ENCODE results near the gene C20orf204.

Gene C20orf204

DNA sequence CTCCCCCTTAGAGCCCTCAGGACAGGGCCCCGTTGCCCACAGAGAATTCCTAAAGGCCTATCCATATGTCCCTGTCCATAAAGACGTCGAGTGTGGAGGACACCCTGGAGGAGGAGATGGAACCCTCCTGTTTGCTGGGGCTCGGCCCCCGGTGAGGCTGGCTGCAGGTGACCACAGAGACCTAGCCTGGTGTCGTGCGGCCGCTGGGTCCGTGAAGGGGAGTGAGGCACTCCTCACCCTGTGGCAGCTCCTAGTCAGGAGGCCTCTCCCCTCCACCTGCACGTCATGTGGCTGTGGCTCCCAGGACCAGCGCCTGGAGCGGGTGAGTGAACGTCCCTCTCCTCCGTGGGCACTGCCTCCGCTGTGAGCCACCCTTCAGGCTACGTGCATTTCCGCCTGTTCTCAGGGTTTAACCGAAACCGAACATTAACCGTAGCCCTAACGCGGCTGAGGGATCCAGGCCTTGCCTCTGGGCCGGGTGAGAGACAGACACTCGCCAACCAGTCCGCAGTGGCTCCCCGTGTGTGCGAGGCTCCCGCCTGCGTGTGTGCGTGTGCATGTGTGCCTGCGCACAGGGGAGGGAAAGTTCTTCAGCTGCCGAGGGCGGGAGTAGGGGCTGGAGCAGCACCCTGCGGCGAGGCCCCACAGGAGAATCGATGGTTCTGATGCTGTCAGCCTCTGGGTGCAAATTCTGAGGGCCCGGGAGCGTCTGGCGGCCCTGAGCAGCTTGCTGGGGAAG, 21.1 kb downstream of the C20orf204 start:
- DNase-seq = no peak

DNA sequence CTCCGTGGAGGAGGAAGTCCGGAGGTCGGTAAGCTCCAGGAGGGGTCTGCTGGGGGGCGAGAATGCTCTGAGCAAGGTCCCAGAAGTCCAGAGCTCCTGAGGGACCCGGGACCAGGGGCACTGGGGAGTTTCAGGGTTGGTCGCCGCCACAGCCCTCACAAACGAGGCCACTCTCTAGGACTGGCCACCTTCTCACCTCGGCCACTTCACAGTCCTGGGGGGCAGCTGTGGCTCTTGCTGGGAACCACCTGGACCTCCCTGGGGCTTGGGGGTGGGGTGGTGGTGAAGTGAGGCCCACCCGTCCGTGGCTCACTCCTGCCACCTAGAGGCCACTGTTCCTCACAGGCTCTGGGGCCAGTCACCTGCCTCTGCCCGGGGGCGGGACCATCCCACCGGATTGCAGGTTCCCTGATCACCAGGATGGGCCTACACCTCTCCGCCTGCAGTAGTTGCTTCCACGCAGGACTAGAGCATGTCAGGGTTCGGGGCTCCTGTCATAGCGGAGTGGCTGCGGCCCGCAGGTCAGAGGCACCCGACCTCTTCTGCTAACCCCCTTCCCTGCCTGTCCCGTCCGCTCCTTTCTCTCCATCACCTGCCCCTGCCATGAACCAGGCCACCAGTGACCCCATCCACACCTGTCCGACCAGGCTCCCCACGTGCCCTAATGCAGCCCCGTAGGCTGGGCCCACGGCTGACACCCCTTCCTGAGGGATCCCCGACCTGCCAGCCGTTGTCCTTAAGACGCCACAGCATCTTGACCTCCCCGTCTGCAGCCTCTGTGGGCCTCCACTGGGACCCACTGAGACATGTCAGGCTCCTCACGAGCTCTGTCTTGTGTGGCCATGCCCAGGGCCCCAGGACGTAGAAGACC, 21.9 kb downstream of the C20orf204 start:
- no peak for DNase-seq

DNA sequence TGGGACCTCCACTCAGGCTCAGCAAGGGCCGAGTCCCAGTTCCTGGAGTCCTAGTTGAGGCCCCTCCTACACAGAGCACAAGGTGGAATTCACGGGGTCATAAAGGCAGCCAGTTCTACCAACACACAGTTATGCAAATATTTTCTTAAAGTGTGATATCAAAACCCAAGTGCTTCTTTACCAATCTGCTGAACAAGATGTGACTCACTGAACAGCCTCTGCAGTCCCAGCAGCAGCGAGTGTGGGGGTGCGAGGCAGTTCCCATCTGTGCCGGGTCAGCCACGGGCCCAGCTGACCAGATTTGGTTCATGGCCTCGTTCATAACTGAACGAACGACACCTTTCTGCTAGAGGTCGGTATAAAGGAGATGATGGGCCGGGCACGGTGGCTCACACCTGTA, 22.6 kb downstream of the C20orf204 start:
- no peak for DNase-seq

DNA sequence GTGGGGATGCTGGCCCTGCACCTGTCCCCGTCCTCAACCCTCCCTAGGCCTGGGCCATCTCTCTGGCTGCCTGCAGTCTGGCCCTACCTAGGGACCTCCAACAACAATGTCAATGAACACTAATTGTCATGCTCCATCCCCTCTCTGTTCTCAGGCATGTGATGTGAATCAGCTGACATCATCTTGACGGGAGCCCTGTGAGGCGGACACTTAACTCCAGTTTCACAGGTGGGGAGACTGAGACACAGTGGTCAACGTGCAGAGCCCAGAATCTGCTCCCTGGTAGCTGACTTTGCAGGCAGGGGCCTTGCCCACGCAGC, 26.3 kb downstream of the C20orf204 start:
- no peak for DNase-seq

DNA sequence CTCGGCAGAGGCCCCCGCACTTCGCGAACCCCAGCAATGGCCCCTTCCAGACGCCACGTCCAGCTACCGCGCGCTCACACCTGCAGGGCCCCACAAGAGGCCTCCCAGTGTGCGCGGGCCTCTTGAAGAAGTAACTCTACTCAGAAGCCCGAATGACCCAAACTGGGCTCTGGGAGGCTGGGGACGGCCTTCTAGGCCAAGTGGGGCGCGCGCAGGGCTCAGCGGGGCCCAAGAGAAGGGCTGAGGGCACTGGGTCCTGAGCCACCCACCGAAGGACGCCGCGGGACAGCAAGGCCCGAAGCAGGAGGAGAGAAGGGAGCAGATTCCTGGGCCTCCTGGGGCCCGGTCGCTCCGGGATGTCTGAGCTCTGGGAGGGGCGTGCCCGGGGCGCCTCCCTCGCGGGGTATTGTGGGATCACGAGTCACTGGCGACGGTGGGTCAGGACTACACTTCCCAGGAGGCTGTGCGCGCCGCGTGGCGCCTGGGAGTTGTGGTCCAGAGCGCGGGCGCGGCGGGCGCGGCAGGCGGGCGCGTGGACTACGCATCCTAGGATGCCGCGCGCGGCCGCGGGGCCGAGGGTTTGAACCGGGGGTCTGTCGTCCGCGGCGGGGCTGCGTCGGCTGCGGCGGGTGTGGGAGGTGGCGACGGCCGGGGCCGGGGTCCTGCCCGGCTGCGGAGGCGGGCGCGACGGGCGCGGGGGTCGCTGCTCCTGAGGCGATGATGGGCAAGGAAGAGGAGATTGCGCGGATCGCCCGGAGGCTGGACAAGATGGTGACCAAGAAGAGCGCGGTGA, 26.8 kb downstream of the C20orf204 start, which contains the start of gene TCEA2:
TCEA2 (plus strand) TSS at position 603 of the 793 bp plus-strand sequence; CDS start at position 718, 115 bp downstream.
- DNase-seq = peak; percentile 80

DNA sequence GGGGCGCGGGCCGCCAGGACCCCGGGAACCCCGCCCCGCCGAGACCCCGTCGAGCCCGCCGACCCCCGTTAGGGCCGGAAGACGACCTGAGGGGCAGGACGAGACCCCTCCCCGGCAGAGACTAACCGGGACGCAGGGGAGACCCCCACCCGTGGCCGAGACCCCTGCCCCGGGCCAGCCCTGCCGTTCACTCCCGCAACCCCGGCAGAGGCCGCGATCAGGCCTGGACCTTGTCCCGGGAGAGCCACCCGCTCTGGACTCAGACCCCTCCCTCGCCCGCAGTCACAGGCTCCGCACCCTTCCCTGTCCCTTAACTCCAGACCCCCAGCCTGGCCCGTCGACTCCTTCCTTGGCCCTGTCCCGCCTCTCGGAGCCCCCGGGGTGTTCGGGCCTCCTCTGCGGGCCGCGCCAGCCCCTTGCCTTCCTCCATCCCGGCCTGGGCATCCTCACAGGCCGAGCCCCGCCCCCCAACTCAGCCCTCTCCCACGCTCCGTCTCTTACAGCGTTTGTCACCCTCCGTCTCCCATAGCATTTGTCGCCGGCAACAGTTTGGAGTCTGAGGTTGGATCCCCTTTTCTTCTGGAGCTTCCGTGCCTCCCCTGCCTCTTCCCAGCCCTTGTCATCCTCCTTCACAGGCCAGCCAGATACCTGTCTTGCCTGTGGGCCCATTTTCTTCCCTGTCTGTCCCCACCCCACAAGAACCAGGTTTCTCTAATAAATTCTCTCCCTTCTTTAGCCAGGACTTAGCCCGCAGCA, 27.6 kb downstream of the C20orf204 start:
- DNase-seq = no peak

DNA sequence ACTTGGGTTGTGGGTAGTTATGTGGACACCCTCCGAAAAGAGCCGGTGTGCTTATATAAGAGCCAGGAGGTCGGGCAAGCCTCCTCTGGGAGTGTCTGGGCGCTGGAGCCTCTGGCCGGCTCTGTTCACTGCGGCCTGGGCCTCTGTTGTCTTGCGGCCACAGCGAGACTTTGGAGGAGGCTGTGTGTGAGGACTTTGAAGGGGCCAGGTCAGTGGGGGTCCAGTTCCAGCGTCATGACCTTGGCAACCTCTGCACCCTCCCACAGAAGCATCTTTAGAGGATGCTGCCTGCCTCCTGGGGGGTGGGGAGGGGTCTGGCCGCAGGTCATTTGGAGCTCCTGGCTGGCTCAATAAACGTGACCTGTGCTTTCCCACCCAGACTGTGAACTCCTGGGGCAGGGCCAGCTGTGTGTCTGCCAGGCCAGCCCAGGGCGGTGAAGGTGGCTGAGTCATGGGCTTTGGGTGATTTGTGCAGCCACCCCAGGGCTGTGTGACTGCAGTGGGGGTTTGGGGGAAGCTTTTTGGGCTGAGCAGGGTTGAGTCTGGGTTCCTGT, 28.2 kb downstream of the C20orf204 start:
- no peak for DNase-seq

DNA sequence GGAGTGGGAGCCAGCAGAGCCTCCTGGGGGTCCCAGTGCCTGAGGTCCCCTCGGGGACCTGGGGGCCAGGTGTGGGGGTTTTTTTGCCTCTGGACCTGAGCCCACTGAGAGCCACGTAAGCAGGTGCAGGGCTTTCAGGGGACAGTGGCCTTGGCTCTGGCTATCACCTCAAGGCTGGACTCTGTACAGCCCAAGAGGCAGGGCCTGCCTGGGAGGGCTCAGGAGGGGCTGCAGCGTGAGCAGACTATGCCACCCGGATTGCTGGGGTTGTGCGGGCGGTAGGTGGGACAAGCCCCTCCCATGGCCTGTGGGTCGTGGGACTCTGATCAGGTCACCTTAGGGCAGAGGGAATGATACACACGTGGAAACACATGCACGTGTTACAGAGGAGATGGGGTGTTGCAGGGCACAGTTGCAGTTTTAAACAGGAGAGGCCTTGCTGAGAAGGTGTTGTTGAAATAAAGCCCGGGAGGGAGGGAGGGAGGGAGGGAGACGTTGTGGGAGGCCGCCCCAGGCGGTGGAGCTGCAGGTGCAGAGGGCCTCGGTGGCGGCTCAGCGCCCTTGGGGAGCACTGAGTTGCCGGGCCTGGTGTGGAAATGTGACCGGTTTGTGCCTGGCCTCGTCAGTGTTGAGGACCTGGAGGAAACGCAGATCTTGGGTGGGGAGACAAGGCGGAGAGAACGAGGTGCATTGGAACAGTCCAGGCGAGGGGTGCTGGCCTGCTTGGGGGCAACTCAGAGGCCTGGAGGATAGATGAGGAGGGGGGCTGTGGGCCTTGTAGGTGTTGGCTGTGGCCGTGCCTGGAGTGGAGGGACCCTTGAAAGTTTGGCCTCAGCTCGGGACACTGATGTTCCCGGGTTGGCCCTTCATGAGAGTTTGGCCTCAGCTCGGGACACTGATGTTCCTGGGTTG, 29.3 kb downstream of the C20orf204 start:
- DNase-seq = no peak

DNA sequence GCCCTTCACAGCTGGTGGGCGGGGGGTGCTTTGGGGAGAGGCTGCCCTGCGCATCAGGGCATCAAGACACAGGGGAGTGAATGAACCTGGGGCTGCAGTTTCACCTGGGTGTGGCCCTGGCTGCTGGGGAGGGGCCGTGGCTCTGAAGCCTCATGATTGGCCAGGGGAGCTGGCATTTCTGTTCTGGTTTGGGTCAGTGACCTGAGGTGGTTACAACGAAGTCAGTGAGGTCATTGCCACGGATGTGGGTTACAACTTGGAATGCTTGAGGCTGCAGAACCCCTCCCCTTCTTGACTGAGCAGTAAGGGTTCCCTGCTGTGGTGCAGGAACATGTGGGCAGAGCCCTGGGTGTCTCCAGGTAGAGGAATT, 30.0 kb downstream of the C20orf204 start:
- DNase-seq = peak; percentile 76

DNA sequence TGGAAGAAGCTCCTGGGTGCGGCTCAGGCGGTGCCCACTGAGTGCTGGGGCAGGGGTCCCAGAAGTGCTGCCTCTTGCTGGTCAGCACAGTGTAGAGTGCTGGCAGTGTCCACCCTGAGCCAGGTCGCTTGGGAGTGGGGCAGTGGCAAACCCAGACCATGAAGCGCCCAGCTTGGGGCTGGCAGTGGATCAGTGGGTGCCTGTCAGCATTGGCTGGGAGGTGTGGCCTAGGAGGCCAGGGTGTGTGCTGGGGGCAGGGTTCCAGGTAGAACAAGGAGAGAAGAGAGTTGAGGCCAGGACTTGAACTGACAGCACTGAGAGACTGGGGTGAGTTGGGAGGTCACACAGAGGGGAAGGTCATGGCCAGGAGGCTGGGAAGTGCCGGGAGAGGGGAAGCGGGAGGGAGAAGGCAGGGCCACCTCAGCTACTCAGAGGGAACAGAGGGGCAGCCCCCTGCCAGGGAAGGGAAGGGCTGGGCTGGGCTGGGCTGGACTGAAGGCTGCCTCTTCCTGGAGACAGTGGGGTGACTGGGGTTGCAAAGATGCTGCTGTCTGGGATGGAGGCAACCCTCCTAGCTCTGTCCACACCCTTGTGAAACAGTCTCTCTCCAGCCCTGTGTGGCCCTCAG, 31.1 kb downstream of the C20orf204 start:
- DNase-seq = no peak

DNA sequence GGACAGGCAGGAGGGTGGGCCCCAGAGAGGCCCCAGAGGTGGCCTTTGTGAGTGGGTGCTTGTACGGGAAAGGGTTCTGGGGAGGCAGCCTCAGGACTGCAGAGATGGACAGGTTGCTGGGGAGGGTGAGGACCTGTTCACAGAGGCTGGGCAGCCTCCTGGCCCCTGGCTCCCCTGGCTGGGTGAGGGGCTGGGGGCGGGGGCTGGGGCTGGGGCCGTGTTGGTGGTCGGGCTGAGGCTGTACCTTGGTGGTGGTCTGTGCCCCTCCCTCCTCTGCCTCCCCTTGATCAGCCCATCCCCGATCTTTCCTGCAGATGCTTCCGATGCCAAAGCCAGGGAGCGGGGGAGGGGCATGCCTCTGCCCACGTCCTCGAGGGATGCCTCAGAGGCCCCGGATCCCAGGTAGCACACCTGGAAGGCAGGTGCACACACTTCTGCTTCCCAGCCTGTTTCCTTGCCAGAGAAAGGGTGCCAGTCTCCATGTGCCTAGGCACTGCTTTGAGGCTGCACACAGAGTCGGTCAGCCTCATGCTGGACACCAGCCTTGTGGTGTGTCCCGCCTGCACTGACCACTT, 31.8 kb downstream of the C20orf204 start:
- DNase-seq = no peak

DNA sequence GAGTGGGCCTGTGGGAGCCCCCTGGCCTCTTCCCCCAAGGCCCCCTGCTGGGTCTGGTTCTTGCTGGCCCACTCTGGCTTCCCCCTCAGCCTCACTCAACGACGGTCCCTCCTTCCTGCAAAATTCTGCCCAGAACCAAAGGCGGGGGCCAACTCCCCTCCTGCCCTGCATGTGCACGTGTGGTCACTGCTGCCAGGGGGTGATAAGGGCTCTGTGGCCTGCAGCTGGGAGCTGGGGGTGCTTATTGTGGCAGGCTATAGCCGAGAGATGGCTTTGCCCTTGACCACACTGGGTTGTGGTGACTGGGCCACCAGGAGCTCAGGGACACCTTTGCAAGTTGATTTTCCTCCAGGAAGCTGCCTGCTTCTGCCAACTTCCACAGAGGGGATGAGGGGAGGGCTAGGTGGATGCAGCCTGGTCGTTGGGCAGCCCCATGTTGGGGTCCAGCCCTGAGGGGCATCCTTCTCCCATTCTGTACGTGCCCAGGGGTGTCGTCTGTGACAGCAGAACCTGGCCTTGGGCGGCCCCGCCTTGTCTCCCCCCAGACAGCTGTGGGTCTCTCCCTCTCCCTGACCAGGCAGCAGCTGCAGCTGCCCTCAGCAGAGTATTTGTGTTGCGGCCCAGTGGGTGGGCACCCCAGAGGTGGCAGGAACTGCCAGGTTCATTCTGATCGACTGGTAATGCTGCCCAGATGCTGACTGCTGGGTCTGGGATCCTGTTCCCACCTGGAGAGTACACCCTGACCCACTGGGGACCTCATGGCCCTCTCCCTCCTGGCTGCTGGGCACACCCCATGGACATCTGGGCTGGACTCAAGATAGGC, 32.6 kb downstream of the C20orf204 start:
- DNase-seq = peak; percentile 39

DNA sequence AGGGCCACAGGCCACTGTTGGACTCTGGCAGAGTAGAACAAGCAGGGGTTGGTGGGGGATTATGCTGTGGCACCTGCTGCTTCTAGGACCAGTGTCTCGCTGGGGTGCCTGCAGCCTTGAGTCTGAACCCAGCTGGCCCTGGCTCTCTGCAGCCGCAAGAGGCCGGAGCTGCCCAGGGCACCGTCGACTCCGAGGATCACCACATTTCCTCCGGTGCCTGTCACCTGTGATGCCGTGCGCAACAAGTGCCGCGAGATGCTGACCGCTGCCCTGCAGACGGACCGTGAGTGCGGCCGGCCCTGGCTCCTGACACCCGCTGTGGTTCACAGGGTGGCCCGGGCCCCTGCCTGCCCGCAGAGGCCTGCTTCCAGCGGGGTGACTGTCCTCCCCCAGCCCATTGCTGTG, 33.2 kb downstream of the C20orf204 start:
- no peak for DNase-seq

DNA sequence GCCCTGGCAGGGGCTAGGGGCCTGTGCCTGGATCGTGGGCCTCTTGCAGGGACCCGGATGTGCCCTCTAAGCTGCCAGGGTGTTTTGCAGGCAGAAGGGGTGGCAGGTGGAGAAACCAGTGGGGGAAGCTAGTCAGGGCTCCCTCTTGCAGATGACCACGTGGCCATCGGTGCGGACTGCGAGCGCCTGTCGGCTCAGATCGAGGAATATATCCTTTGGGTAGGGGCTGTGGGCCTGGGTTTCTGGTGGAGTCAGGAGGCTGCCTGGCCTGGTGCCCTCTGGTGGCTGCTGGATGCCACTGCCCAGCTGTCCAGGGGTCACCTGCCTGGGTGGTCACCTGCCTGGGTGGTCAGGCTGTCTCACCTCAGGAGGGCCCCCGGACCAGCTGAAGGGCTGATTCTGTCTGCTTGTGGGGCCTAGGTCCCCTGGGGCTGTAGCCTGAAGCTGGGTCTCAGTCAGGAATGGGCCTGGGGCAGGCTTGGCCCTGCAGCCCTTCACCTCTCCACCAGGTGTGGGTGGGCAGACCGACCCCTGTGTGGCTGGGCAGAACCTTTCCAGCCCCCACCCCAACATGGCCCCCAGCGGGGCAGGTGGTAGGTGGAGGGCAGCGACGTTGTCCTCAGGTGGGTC, 33.7 kb downstream of the C20orf204 start:
- DNase-seq = no peak

DNA sequence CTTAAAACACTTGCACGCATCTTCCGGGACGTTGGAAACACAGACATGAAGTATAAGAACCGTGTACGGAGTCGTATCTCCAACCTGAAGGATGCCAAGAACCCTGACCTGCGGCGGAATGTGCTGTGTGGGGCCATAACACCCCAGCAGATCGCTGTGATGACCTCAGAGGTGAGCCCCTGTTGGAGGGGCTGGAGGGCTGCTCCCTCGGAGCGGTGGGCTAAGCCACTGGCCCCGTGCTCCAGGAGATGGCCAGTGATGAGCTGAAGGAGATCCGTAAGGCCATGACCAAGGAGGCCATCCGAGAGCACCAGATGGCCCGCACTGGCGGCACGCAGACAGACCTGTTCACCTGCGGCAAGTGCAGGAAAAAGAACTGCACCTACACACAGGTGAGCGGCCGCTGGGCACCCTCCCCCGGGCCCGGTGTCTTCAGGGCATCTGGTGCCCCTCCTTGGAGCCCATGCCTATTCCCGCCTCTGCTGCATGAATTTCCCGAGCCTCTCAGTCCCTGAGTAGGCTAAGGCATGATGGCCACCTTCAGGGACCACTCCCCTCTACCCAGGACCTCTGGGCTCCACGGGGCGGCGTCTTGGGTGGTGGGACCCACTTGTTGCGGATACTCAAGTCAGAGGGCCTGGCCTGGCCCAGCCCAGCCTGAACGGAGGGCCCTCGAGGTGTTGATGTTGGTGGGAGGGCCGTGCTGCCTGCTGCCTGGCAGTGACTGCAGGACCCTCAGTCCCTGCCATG, 34.4 kb downstream of the C20orf204 start:
- DNase-seq = no peak

DNA sequence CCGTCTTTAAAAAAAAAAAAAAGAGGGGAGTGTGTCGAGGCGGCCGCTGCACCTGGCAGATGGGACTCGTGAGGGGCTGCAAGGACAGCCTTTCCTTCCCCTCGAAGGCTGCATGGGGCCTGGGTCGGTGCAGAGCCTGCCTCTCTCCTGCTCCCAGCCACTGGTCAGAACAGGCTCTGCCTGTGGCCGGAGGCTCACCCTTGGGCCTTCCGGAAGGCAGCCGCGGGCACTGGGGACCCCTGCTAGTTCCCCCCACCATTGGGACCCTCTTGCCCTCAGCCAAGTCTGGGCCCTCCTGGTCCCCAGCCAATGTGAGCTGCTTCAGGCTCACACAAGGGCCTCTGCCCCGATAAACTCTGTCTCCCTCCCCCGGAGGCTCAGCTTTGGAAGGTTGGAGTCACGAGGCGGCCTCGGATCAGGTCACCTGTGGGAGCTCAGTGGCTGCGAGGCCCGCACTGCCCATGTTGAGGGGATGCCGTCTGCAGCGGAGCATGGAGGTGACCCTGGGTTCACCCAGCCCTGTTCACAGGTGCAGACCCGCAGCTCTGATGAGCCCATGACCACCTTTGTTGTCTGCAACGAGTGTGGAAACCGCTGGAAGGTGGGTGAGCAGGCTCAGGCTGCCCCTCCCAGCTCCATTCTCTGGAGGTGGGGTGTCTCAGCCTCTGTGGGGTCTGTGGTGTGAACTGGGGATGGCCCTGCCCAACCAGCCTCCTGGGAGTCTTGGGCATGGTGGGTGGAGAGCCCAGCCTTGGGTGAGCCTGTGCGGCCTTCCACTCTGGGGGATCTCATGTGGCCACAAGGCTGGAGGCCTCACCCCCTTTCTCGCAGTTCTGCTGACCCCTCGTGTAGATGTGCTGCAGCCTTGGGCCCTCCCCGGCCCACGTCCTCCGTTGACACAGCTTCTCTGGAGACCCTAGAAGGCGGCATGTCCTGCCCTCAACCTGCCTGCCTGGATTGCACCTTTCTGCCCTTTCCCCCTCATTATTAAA, 35.7 kb downstream of the C20orf204 start:
- no peak for DNase-seq

DNA sequence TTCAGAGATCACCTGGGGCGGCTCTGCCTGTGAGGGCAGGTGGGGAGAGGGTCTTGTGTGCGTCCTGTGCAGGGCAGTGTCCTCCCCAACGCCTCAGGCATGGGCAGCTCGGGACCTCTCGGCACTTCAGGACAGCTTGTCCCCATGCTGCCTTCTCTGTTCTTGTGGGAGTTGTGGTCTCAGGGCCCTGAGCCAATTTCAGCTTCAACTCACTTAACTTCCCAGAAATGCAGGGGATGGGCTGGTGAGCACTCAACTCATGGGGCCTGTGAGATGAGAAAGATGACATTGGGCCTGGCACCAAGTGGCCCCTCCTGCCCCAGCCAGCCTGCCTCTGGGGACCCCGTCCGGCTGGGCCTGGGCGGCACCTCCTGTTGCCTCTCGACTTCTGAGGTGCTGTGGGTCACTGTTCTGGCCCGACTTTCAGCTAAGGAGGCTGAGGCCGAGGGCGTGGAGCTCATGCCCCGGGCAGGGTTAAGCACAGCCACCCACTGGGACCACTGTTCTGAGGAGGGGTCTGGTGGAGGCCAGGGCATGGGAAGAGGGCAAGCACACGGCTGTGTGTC, 36.6 kb downstream of the C20orf204 start:
- peak; percentile 25 for DNase-seq

Measured in GF-D8 (cell line).